Stimulated activated CD4-positive, alpha-beta T cell treated with anti-CD3 and anti-CD28 coated beads, Interleukin-1b, Interleukin-23, amount 100 ng/mL, for 48 hours (primary cell): ENCODE results near the gene KAZN.

Experiments
- DNase-seq: peaks from one replicate; pipeline ENCODE4 v3.0.0-alpha.2; 2020

KAZN gene

GRCh38 chr1:14866911-14867612 lies 268.6 kb downstream of the KAZN start:
- DNase-seq, result no peak

GRCh38 chr1:14869187-14869586 lies 270.7 kb downstream of the KAZN start:
- no peak for DNase-seq

GRCh38 chr1:14871218-14871970 lies 272.9 kb downstream of the KAZN start:
- DNase-seq, result no peak

GRCh38 chr1:14872762-14873161 lies 274.3 kb downstream of the KAZN start:
- no peak for DNase-seq

- no peak for DNase-seq
Measured at GRCh38 chr1:14873677-14874076, 275.2 kb downstream of the KAZN start.

GRCh38 chr1:14875524-14876509 lies 277.3 kb downstream of the KAZN start:
- no peak for DNase-seq

GRCh38 chr1:14876747-14877146 lies 278.3 kb downstream of the KAZN start:
- no peak for DNase-seq

- no peak for DNase-seq
Measured at GRCh38 chr1:14877224-14877623, 278.7 kb downstream of the KAZN start.

- no peak for DNase-seq
Measured at GRCh38 chr1:14878124-14878523, 279.6 kb downstream of the KAZN start.

GRCh38 chr1:14878951-14879350 lies 280.5 kb downstream of the KAZN start:
- no peak for DNase-seq

GRCh38 chr1:14880456-14881316 lies 282.2 kb downstream of the KAZN start:
- no peak for DNase-seq

- DNase-seq, result no peak
Measured at GRCh38 chr1:14881775-14882672, 283.5 kb downstream of the KAZN start.

GRCh38 chr1:14884614-14885175 lies 286.2 kb downstream of the KAZN start:
- DNase-seq, result no peak

- no peak for DNase-seq
Measured at GRCh38 chr1:14887044-14887566, 288.6 kb downstream of the KAZN start.

GRCh38 chr1:14887764-14888350 lies 289.4 kb downstream of the KAZN start:
- DNase-seq, result no peak

GRCh38 chr1:14888374-14888773 lies 289.9 kb downstream of the KAZN start:
- DNase-seq, result no peak

GRCh38 chr1:14889825-14890440 lies 291.4 kb downstream of the KAZN start:
- no peak for DNase-seq

- DNase-seq, result no peak
Measured at GRCh38 chr1:14891991-14892390, 293.5 kb downstream of the KAZN start.

GRCh38 chr1:14894811-14895560 lies 296.5 kb downstream of the KAZN start:
- no peak for DNase-seq
